HepG2 (cell line): ENCODE measurements around the gene CD14. TPM values are rescaled to one million over a fixed set of nuclear protein-coding genes. Genes with fewer than 3 reads are reported as not detected.

ENCODE experiments used
- EP300 ChIP-seq, 3 experiments: sonication (generic) in 1 of 3; formaldehyde crosslinking in 1 of 3; IDR thresholded peaks; 2 replicates each; pipeline versions ENCODE4 v1.5.1 to v1.6.1; 2011 to 2020; ENCODE audit warnings: low read depth in 2 of 3, low read length in 2 of 3, borderline replicate concordance in 1 of 3, improper control_type of control experiment in 1 of 3, mild to moderate bottlenecking in 1 of 3, missing genetic modification reagents in 1 of 3, moderate library complexity in 1 of 3
- HNRNPUL1 ChIP-seq: fragments of 200-400 bp; formaldehyde crosslinking; IDR thresholded peaks from 2 replicates; pipeline ENCODE4 v1.6.1; 2017; ENCODE audit warnings: low read depth, mild to moderate bottlenecking, low read length, moderate library complexity
- ISL2 ChIP-seq: sonication (generic); formaldehyde crosslinking; IDR thresholded peaks from 2 replicates; pipeline ENCODE4 v1.5.0; 2020; ENCODE audit warnings: missing genetic modification reagents
- ISX ChIP-seq: sonication (generic); formaldehyde crosslinking; conservative IDR thresholded peaks from 2 replicates; pipeline ENCODE4 v1.5.0; 2020; ENCODE audit warnings: missing genetic modification reagents
- KDM2A ChIP-seq: sonication (generic); formaldehyde crosslinking; IDR thresholded peaks from 2 replicates; pipeline ENCODE4 v1.4.0; 2020; ENCODE audit warnings: low read depth, missing genetic modification reagents, borderline replicate concordance
- KIAA2018 ChIP-seq: sonication (generic); formaldehyde crosslinking; IDR thresholded peaks from 2 replicates; pipeline ENCODE4 v1.5.0; 2020; ENCODE audit warnings: mild to moderate bottlenecking, missing genetic modification reagents, borderline replicate concordance
- MAX ChIP-seq: IDR thresholded peaks from 2 replicates; pipeline ENCODE4 v1.6.1; 2012; ENCODE audit warnings: inconsistent platforms
- RBM39 ChIP-seq: fragments of 200-400 bp; formaldehyde crosslinking; IDR thresholded peaks from one replicate; pipeline ENCODE4 v1.6.1; 2018; ENCODE audit warnings: antibody characterized with exemption, mild to moderate bottlenecking, low read depth, low read length; ENCODE audit not compliant: poor library complexity, severe bottlenecking
- ZNF264 ChIP-seq: sonication (generic); formaldehyde crosslinking; IDR thresholded peaks from 2 replicates; pipeline ENCODE4 v1.4.0; 2020; ENCODE audit warnings: missing genetic modification reagents
- ZNF317 ChIP-seq: sonication (generic); formaldehyde crosslinking; IDR thresholded peaks from 2 replicates; pipeline ENCODE4 v1.5.0; 2020; ENCODE audit warnings: mild to moderate bottlenecking, missing genetic modification reagents
- ZNF572 ChIP-seq: sonication (generic); formaldehyde crosslinking; IDR thresholded peaks from 2 replicates; pipeline ENCODE4 v1.5.1; 2020; ENCODE audit warnings: mild to moderate bottlenecking, missing genetic modification reagents
- ZNF589 ChIP-seq: sonication (generic); formaldehyde crosslinking; conservative IDR thresholded peaks from 2 replicates; pipeline ENCODE4 v1.8.0; 2022; ENCODE audit warnings: mild to moderate bottlenecking, moderate library complexity, missing genetic modification reagents
- polyA plus RNA-seq, 8 experiments: library from polyadenylated mRNA; depleted of rRNA in 3 of 8; stranded (reverse) in 7 of 8; unstranded in 1 of 8; fragments of >200 nt; fragmentation: Illumina TruSeq in 4 of 8; extraction: Trizol in 4 of 8; gene quantifications; 2 replicates each; pipeline versions ENCODE4 v1.2.1 to v1.2.3, GENCODE V29; 2011 to 2016; ENCODE audit warnings: low read depth in 4 of 8, missing spikeins in 1 of 8, mixed read lengths in 1 of 8; ENCODE audit not compliant: insufficient read depth in 1 of 8
- total RNA-seq, 5 experiments: library from RNA; depleted of rRNA; stranded (reverse); fragments of >200 nt; fragmentation: Illumina TruSeq; extraction: Trizol; gene quantifications; 2 replicates each; pipeline ENCODE4 v1.2.3, GENCODE V29; 2016; ENCODE audit warnings: low read depth in 1 of 5
- TF ChIP-seq, protein P1 (sequence below): sonication (generic); formaldehyde crosslinking; IDR thresholded peaks from 2 replicates; pipeline ENCODE4 v1.4.0; 2020; ENCODE audit warnings: missing genetic modification reagents
- TF ChIP-seq, protein P2 (sequence below): sonication (generic); formaldehyde crosslinking; IDR thresholded peaks from 2 replicates; pipeline ENCODE4 v1.4.0; 2020; ENCODE audit warnings: missing genetic modification reagents
- TF ChIP-seq, protein P3 (sequence below): sonication (generic); formaldehyde crosslinking; IDR thresholded peaks from 2 replicates; pipeline ENCODE4 v1.5.0; 2020; ENCODE audit warnings: mild to moderate bottlenecking, low read depth, missing genetic modification reagents, borderline replicate concordance
- TF ChIP-seq, protein P4 (sequence below): sonication (generic); formaldehyde crosslinking; IDR thresholded peaks from 2 replicates; pipeline ENCODE4 v1.5.0; 2020; ENCODE audit warnings: missing genetic modification reagents

Gene CD14
- total and polyA plus RNA-seq, 2 of the 13 experiments (the other 11 are each of a cell fraction or from before 2014, with no cell fraction given) = 1.7 to 4.7 TPM

GRCh38 chr5:140607031-140607430 lies 25.9 kb downstream of the CD14 start (continued):
- TF ChIP-seq KIAA2018 (no peak), ISX (CRISPR knock-in tag) (no peak), ZNF572 (CRISPR knock-in tag) (no peak), HNRNPUL1 (no peak), EP300 (IDR thresholded peaks at IDR 0.05; ENCODE audit: low read depth in 2 of 2, low read length in 2 of 2) (peak in 1 of 2 experiments; percentile 91; a peak in 3 of 4 replicates), EP300 (CRISPR knock-in tag; IDR thresholded peaks at IDR 0.05; ENCODE audit: borderline replicate concordance) (peak; percentile 52; the same call in 1 of the 2 replicates), ZNF589 (CRISPR knock-in tag) (no peak), RBM39 (no peak), MAX (no peak), ISL2 (CRISPR knock-in tag) (peak; percentile 79; the same call in 1 of the 2 replicates), KDM2A (no peak), ZNF264 (0 out of 2 replicates have a peak, but pooled peaks have one; percentile 50), ZNF317 (CRISPR knock-in tag) (peak; percentile 69; the same call in 1 of the 2 replicates)
- TF ChIP-seq, protein P1, sequence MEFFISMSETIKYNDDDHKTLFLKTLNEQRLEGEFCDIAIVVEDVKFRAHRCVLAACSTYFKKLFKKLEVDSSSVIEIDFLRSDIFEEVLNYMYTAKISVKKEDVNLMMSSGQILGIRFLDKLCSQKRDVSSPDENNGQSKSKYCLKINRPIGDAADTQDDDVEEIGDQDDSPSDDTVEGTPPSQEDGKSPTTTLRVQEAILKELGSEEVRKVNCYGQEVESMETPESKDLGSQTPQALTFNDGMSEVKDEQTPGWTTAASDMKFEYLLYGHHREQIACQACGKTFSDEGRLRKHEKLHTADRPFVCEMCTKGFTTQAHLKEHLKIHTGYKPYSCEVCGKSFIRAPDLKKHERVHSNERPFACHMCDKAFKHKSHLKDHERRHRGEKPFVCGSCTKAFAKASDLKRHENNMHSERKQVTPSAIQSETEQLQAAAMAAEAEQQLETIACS (CRISPR knock-in tag) = no peak
- TF ChIP-seq, protein P2, sequence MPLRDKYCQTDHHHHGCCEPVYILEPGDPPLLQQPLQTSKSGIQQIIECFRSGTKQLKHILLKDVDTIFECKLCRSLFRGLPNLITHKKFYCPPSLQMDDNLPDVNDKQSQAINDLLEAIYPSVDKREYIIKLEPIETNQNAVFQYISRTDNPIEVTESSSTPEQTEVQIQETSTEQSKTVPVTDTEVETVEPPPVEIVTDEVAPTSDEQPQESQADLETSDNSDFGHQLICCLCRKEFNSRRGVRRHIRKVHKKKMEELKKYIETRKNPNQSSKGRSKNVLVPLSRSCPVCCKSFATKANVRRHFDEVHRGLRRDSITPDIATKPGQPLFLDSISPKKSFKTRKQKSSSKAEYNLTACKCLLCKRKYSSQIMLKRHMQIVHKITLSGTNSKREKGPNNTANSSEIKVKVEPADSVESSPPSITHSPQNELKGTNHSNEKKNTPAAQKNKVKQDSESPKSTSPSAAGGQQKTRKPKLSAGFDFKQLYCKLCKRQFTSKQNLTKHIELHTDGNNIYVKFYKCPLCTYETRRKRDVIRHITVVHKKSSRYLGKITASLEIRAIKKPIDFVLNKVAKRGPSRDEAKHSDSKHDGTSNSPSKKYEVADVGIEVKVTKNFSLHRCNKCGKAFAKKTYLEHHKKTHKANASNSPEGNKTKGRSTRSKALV (CRISPR knock-in tag) = 0 out of 2 replicates have a peak, but pooled peaks have one; percentile 23
- TF ChIP-seq, protein P3, sequence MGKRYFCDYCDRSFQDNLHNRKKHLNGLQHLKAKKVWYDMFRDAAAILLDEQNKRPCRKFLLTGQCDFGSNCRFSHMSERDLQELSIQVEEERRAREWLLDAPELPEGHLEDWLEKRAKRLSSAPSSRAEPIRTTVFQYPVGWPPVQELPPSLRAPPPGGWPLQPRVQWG (CRISPR knock-in tag) = no peak
- TF ChIP-seq, protein P4, sequence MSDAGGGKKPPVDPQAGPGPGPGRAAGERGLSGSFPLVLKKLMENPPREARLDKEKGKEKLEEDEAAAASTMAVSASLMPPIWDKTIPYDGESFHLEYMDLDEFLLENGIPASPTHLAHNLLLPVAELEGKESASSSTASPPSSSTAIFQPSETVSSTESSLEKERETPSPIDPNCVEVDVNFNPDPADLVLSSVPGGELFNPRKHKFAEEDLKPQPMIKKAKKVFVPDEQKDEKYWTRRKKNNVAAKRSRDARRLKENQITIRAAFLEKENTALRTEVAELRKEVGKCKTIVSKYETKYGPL (CRISPR knock-in tag) = peak; percentile 91
